K562 (cell line): ENCODE measurements around the gene SDE2. TPM values are rescaled to one million over a fixed set of nuclear protein-coding genes. Genes with fewer than 3 reads are reported as not detected.

Experiments
- ATAC-seq: fragments of 200-7000 bp; cut with Tn5 transposase; 3 replicates; pipeline ENCODE4 v1.9.1; 2020; ENCODE audit warnings: moderate library complexity
- BruUV-seq: library from RNA; stranded (reverse); fragments of 400-500 nt; replicated peaks from 2 replicates; lab custom pipeline; 2021; lab: Mats Ljungman, UMichigan
- CTCF ChIA-PET: fragments of 300-600 bp; formaldehyde crosslinking; extraction: SDS; loops from one replicate; lab custom pipeline; 2021; ENCODE audit warnings: low intra/inter-chr PET ratio; lab: Yijun Ruan, JAX
- POLR2A ChIA-PET: fragments of 300-600, 350-650 bp; sonication (Branson Sonifier 250); formaldehyde crosslinking; extraction: SDS; loops from one replicate; lab custom pipeline; 2021; ENCODE audit warnings: antibody characterized with exemption, inconsistent platforms; lab: Yijun Ruan, JAX
- DNase-seq, 4 experiments: peaks; one replicate each; pipeline versions ENCODE4 v3.0.0 to v3.0.0-alpha.2; 2011 to 2018; ENCODE audit warnings: low spot score in 3 of 4, mixed read lengths in 3 of 4; ENCODE audit errors: extremely low read depth in 1 of 4
- FAIRE-seq: peaks from 2 replicates; lab custom pipeline; 2011; peaks lifted over from hg19 to GRCh38; lab: Jason Lieb, UNC
- H2AFZ ChIP-seq: 2 replicates; pipeline ENCODE4 v1.6.0; 2011; ENCODE audit warnings: low read depth, low read length, control low read depth, inconsistent platforms
- H3K27ac ChIP-seq: fragments of 200-600 bp; 3 replicates; pipeline ENCODE4 v1.8.0; 2011; ENCODE audit warnings: low read depth, mild to moderate bottlenecking, control low read depth, inconsistent platforms, low read length, moderate library complexity, mixed read lengths; ENCODE audit errors: extremely low read depth
- H3K27me3 ChIP-seq, 2 experiments: fragments of 300-600 bp in 1 of 2; 2 replicates in 1 of 2; 3 replicates in 1 of 2; pipeline versions ENCODE4 v1.6.0 to v1.8.0; 2011; ENCODE audit warnings: inconsistent platforms in 2 of 2, low read length in 2 of 2, mild to moderate bottlenecking in 1 of 2, mixed read lengths in 1 of 2, moderate library complexity in 1 of 2; ENCODE audit not compliant: control insufficient read depth in 2 of 2, insufficient read depth in 2 of 2
- H3K36me3 ChIP-seq: fragments of 300-600 bp; 3 replicates; pipeline ENCODE4 v1.8.0; 2011; ENCODE audit warnings: mild to moderate bottlenecking, low read length, inconsistent platforms; ENCODE audit not compliant: control insufficient read depth, insufficient read depth
- H3K4me1 ChIP-seq, 2 experiments: fragments of 200-600 bp in 1 of 2; replicated peaks in 1 of 2; 2 replicates in 1 of 2; 3 replicates in 1 of 2; pipeline versions ENCODE4 v1.5.1 to v1.8.0; 2011; ENCODE audit warnings: inconsistent platforms in 2 of 2, low read length in 2 of 2, mild to moderate bottlenecking in 1 of 2, mixed read lengths in 1 of 2, moderate library complexity in 1 of 2; ENCODE audit not compliant: control insufficient read depth in 2 of 2, insufficient read depth in 2 of 2
- H3K4me2 ChIP-seq: 2 replicates; pipeline ENCODE4 v1.6.1; 2011; ENCODE audit warnings: low read length, control low read depth, inconsistent platforms, mixed read lengths; ENCODE audit not compliant: insufficient read depth
- H3K4me3 ChIP-seq: fragments of 200-600 bp; sonication (generic), shearing (Covaris generic); 2 replicates; pipeline ENCODE4 v1.5.1; 2016; ENCODE audit warnings: control low read depth, inconsistent platforms
- H3K79me2 ChIP-seq: fragments of 200-600 bp; 3 replicates; pipeline ENCODE4 v1.8.0; 2011; ENCODE audit warnings: low read length, inconsistent platforms; ENCODE audit not compliant: control insufficient read depth, insufficient read depth
- H3K9ac ChIP-seq, 2 experiments: 2 replicates each; pipeline versions ENCODE4 v1.6.0 to v1.6.1; 2011; ENCODE audit warnings: low read depth in 2 of 2, low read length in 2 of 2, control low read depth in 1 of 2, inconsistent platforms in 1 of 2, mild to moderate bottlenecking in 1 of 2, mixed read lengths in 1 of 2; ENCODE audit not compliant: insufficient read depth in 1 of 2
- H3K9me1 ChIP-seq: one replicate; pipeline ENCODE4 v1.6.0; 2011; ENCODE audit warnings: inconsistent platforms, mild to moderate bottlenecking, low read length, moderate library complexity; ENCODE audit not compliant: control insufficient read depth, insufficient read depth
- H3K9me3 ChIP-seq: replicated peaks from 2 replicates; pipeline ENCODE4 v1.5.1; 2011; ENCODE audit warnings: low read depth, low read length, inconsistent platforms; ENCODE audit not compliant: control insufficient read depth, insufficient read depth
- H4K20me1 ChIP-seq: replicated peaks from 2 replicates; pipeline ENCODE4 v1.6.1; 2011; ENCODE audit warnings: low read length, inconsistent platforms, mixed read lengths; ENCODE audit not compliant: control insufficient read depth, insufficient read depth
- ADNP ChIP-seq: fragments of 200-800 bp; sonication (Bioruptor generic); IDR thresholded peaks from 2 replicates; pipeline ENCODE4 v1.6.1; 2016; ENCODE audit warnings: missing genetic modification characterization, missing compliant biosample characterization
- ARID1B ChIP-seq: fragments of 450-650 bp; IDR thresholded peaks from 2 replicates; pipeline ENCODE4 v1.6.1; 2016; ENCODE audit warnings: antibody characterized with exemption, mild to moderate bottlenecking, inconsistent platforms
- ARID2 ChIP-seq: fragments of 450-650 bp; IDR thresholded peaks from 2 replicates; pipeline ENCODE4 v1.6.1; 2017; ENCODE audit warnings: antibody characterized with exemption, mild to moderate bottlenecking
- CREB1 ChIP-seq, 2 experiments: sonication (generic) in 1 of 2; formaldehyde crosslinking in 1 of 2; IDR thresholded peaks; 2 replicates each; pipeline versions ENCODE4 v1.6.1 to v1.8.0; 2012 to 2022; ENCODE audit warnings: inconsistent platforms in 1 of 2, mild to moderate bottlenecking in 1 of 2, missing genetic modification reagents in 1 of 2, moderate library complexity in 1 of 2
- CXXC5 ChIP-seq: fragments of 250-450 bp; sonication (Bioruptor Pico); IDR thresholded peaks from 2 replicates; pipeline ENCODE4 v1.8.0; 2022; ENCODE audit warnings: inconsistent platforms, mild to moderate bottlenecking, moderate library complexity
- DACH1 ChIP-seq: fragments of 450-650 bp; IDR thresholded peaks from 2 replicates; pipeline ENCODE4 v1.6.1; 2018; ENCODE audit not compliant: partially characterized antibody
- FOXK1 ChIP-seq: sonication (generic); formaldehyde crosslinking; IDR thresholded peaks from 2 replicates; pipeline ENCODE4 v1.8.0; 2022; ENCODE audit warnings: missing genetic modification reagents, mild to moderate bottlenecking, borderline replicate concordance
- HBP1 ChIP-seq: fragments of 450-650 bp; formaldehyde crosslinking; IDR thresholded peaks from 2 replicates; pipeline ENCODE4 v1.4.0; 2022; ENCODE audit warnings: missing genetic modification characterization
- MLLT1 ChIP-seq, 2 experiments: fragments of 450-650 bp; IDR thresholded peaks; 2 replicates each; pipeline ENCODE4 v1.6.1; 2016
- MLX ChIP-seq, 2 experiments: fragments of 450-650 bp in 1 of 2; sonication (generic) in 1 of 2; formaldehyde crosslinking; conservative IDR thresholded peaks; 2 replicates each; pipeline versions ENCODE4 v1.4.0 to v1.8.1; 2020 to 2022; ENCODE audit warnings: mild to moderate bottlenecking in 1 of 2, missing genetic modification reagents in 1 of 2
- RAD51 ChIP-seq: fragments of 450-650 bp; IDR thresholded peaks from 2 replicates; pipeline ENCODE4 v1.7.1; 2016; ENCODE audit warnings: low read depth, mild to moderate bottlenecking, borderline replicate concordance
- TAF9B ChIP-seq: fragments of 450-650 bp; IDR thresholded peaks from 2 replicates; pipeline ENCODE4 v1.6.1; 2018; ENCODE audit warnings: mild to moderate bottlenecking; ENCODE audit not compliant: partially characterized antibody
- USF2 ChIP-seq: sonication (generic); formaldehyde crosslinking; IDR thresholded peaks from 2 replicates; pipeline ENCODE4 v1.5.0; 2020; ENCODE audit warnings: missing genetic modification reagents
- ZC3H4 ChIP-seq: sonication (generic); formaldehyde crosslinking; IDR thresholded peaks from 2 replicates; pipeline ENCODE4 v1.9.0; 2021; ENCODE audit warnings: missing genetic modification reagents, borderline replicate concordance
- ZC3H8 ChIP-seq: fragments of 450-650 bp; IDR thresholded peaks from 2 replicates; pipeline ENCODE4 v1.6.1; 2017
- ZNF707 ChIP-seq: fragments of 250-450 bp; sonication (Bioruptor Pico); conservative IDR thresholded peaks from 2 replicates; pipeline ENCODE4 v1.8.0; 2022; ENCODE audit warnings: inconsistent platforms, mild to moderate bottlenecking, moderate library complexity
- WGBS: fragments of 100-300 bp; shearing (Covaris generic); methylation state at CpG from one replicate; pipeline ENCODE4 v1.1.6; 2016; ENCODE audit warnings: low coverage, mixed read lengths; ENCODE audit not compliant: insufficient coverage; ENCODE audit errors: missing lambda C conversion rate; 5-methylcytosine and 5-hydroxymethylcytosine counted together
- in situ Hi-C: fragments of 300-500 bp; cut with MboI; formaldehyde crosslinking; loops from 4 replicates; pipeline ENCODE4 v1.15.0; 2018; ENCODE audit warnings: inconsistent platforms, mixed read lengths
- intact Hi-C: fragments of 100-400 bp; cut with micrococcal nuclease; formaldehyde crosslinking; loops from 2 replicates; pipeline ENCODE4 v1.14.2; 2022
- polyA plus RNA-seq, 8 experiments: library from polyadenylated mRNA; depleted of rRNA in 4 of 8; stranded (reverse) in 5 of 8; unstranded in 3 of 8; fragments of >200 nt; fragmentation: Nextera tagmentation in 2 of 8; fragmentation: Illumina TruSeq in 1 of 8; extraction: Ambion mirVana in 2 of 8; extraction: Trizol in 1 of 8; gene quantifications; 2 replicates each; pipeline versions ENCODE4 v1.2.1 to v1.2.3, GENCODE V29; 2011 to 2014; ENCODE audit warnings: inconsistent platforms in 1 of 8, missing spikeins in 1 of 8
- total RNA-seq, 7 experiments: library from RNA; depleted of rRNA in 6 of 7; stranded (reverse); fragments of >200 nt in 6 of 7; fragmentation: Illumina TruSeq in 2 of 7; extraction: Trizol in 2 of 7; gene quantifications; 2 replicates each; pipeline versions ENCODE4 v1.2.1 to v1.2.3, GENCODE V29; 2011 to 2021; ENCODE audit warnings: low replicate concordance in 1 of 7

Gene SDE2
- total and polyA plus RNA-seq, 9 of the 15 experiments (the other 6 are each of a cell fraction or from before 2014, with no cell fraction given), result 14.3 to 62.3 (median 46.0) TPM

GRCh38 chr1:226009650-226010044 is 10.5 kb upstream of the SDE2 start:
- DNase-seq, result peak; percentile 54 to 81 (median 66)
- ChIA-PET POLR2A (interaction anchor here (1.2 to 2.2 kb wide), 3 partner anchors 9 to 12 kb away, joined by 3 to 16 read pairs (median 6); partner anchors contain the start of gene SDE2), CTCF (no interaction called here)
- H3K9me1 ChIP-seq, result no peaks in the 10 kb centered on the region
- in situ Hi-C loops, result loop anchor here (5.0 kb wide), 1 partner anchor 48 kb away; no protein-coding TSS in a partner anchor
- H3K4me3 ChIP-seq, result no peak overlapping the region
- 7% methylated on average over 5 of the region's 5 CpGs for WGBS
- H3K27me3 ChIP-seq, result no peaks in the 10 kb centered on the region
- H2AFZ ChIP-seq, result peak overlapping the region; percentile 73
- peak overlapping the region in 1 of 2 experiments; percentile 78; a peak in 1 of 4 replicates for H3K9ac ChIP-seq
- peaks cover 24 to 38% of the 10 kb centered on the region in 2 experiments; a peak in 4 of 5 replicates for H3K4me1 ChIP-seq
- H3K79me2 ChIP-seq, result no peaks in the 10 kb centered on the region
- BruUV-seq, result no TSS peak
- intact Hi-C loops, result no loop called here
- no peaks in the 10 kb centered on the region for H3K9me3 ChIP-seq
- FAIRE-seq, result peak; percentile 64
- no peak overlapping the region for H3K27ac ChIP-seq
- H4K20me1 ChIP-seq, result no peaks in the 10 kb centered on the region
- peak; percentile 75 for ATAC-seq
- H3K4me2 ChIP-seq, result peak overlapping the region; percentile 19; the same call in 1 of the 2 replicates
- H3K36me3 ChIP-seq, result no peaks in the 10 kb centered on the region
- TF ChIP-seq ARID1B (peak; percentile 93), MLX (CRISPR knock-in tag; conservative IDR thresholded peaks at IDR 0.05) (no peak), ADNP (tag) (no peak; the same call in 1 of the 2 replicates), CXXC5 (peak; percentile 68), CREB1 (IDR thresholded peaks at IDR 0.05) (peak; percentile 57; the same call in 1 of the 2 replicates), CREB1 (CRISPR knock-in tag; IDR thresholded peaks at IDR 0.05) (no peak), TAF9B (no peak), RAD51 (no peak; the same call in 1 of the 2 replicates), ZC3H8 (no peak), FOXK1 (CRISPR knock-in tag) (no peak; the same call in 1 of the 2 replicates), USF2 (CRISPR knock-in tag) (no peak), MLLT1 (IDR thresholded peaks at IDR 0.05) (no peak), ARID2 (no peak), ZC3H4 (CRISPR knock-in tag) (no peak), ZNF707 (CRISPR knock-in tag) (no peak), HBP1 (CRISPR knock-in tag) (no peak), DACH1 (peak; percentile 44)
